IMR-90 (cell line): Measurements from ENCODE around the gene SLC44A2. TPM values are rescaled to one million over a fixed set of nuclear protein-coding genes. Genes with fewer than 3 reads are reported as not detected.
A peak's percentile ranks its signal among the peaks of the same experiment; 100 is the strongest.

Experiments
- ATAC-seq: fragments of 200-7000 bp; cut with Tn5 transposase; 2 replicates; pipeline ENCODE4 v1.9.1; 2020; ENCODE audit warnings: low read depth, mild to moderate bottlenecking, moderate library complexity
- BruUV-seq: library from RNA; stranded (reverse); fragments of 400-500 nt; replicated peaks from 2 replicates; lab custom pipeline; 2021; lab: Mats Ljungman, UMichigan
- CTCF ChIA-PET: fragments of 300-600 bp; formaldehyde crosslinking; extraction: SDS; loops from one replicate; lab custom pipeline; 2021; ENCODE audit warnings: antibody characterized with exemption; lab: Yijun Ruan, JAX
- POLR2A ChIA-PET: fragments of 300-600 bp; sonication (Branson Sonifier 250); formaldehyde crosslinking; loops from one replicate; lab custom pipeline; 2022; ENCODE audit warnings: antibody characterized with exemption; ENCODE audit not compliant: unreplicated experiment; lab: Charles Lee
- DNase-seq: peaks from one replicate; pipeline ENCODE4 v3.0.0; 2013
- H2AFZ ChIP-seq: replicated peaks from 2 replicates; pipeline ENCODE3; 2013; ENCODE audit warnings: low read length, mild to moderate bottlenecking; ENCODE audit not compliant: poor library complexity
- H2AK5ac ChIP-seq: 2 replicates; pipeline ENCODE4 v1.6.1; 2013; ENCODE audit warnings: low read depth, low read length, inconsistent platforms
- H2AK9ac ChIP-seq: replicated peaks from 2 replicates; pipeline ENCODE3; 2013; ENCODE audit warnings: mild to moderate bottlenecking, low read depth, low read length, moderate library complexity; ENCODE audit not compliant: poor library complexity
- H2BK120ac ChIP-seq: 2 replicates; pipeline ENCODE4 v1.6.1; 2013; ENCODE audit warnings: low read depth, low read length, inconsistent platforms
- H2BK15ac ChIP-seq: 3 replicates; pipeline ENCODE4 v1.6.1; 2013; ENCODE audit warnings: low read depth, low read length, inconsistent platforms
- H2BK20ac ChIP-seq: 2 replicates; pipeline ENCODE4 v1.6.1; 2013; ENCODE audit warnings: low read depth, mild to moderate bottlenecking, inconsistent platforms, low read length, moderate library complexity
- H2BK5ac ChIP-seq: 2 replicates; pipeline ENCODE4 v1.6.1; 2013; ENCODE audit warnings: mild to moderate bottlenecking, low read depth, low read length, inconsistent platforms; ENCODE audit not compliant: poor library complexity, severe bottlenecking
- H3K14ac ChIP-seq: replicated peaks from 2 replicates; pipeline ENCODE4 v1.6.1; 2013; ENCODE audit warnings: low read depth, low read length, inconsistent platforms
- H3K18ac ChIP-seq: 2 replicates; pipeline ENCODE4 v1.6.1; 2013; ENCODE audit warnings: low read depth, low read length, control low read depth
- H3K23ac ChIP-seq: 2 replicates; pipeline ENCODE4 v1.6.1; 2013; ENCODE audit warnings: low read depth, low read length, inconsistent platforms
- H3K27ac ChIP-seq: 2 replicates; pipeline ENCODE4 v1.5.1; 2013; ENCODE audit warnings: mild to moderate bottlenecking, control low read depth, low read length; ENCODE audit not compliant: insufficient read depth
- H3K27me3 ChIP-seq: 2 replicates; pipeline ENCODE4 v1.6.1; 2013; ENCODE audit warnings: low read length; ENCODE audit not compliant: control insufficient read depth, insufficient read depth
- H3K36me3 ChIP-seq: 2 replicates; pipeline ENCODE4 v1.6.1; 2013; ENCODE audit warnings: low read length, mixed read lengths; ENCODE audit not compliant: control insufficient read depth, insufficient read depth
- H3K4ac ChIP-seq: 2 replicates; pipeline ENCODE4 v1.6.1; 2013; ENCODE audit warnings: low read depth, low read length, inconsistent platforms
- H3K4me1 ChIP-seq: 2 replicates; pipeline ENCODE4 v1.6.1; 2013; ENCODE audit warnings: low read length, mixed read lengths; ENCODE audit not compliant: control insufficient read depth, insufficient read depth
- H3K4me2 ChIP-seq: 2 replicates; pipeline ENCODE4 v1.6.1; 2013; ENCODE audit warnings: low read depth, mild to moderate bottlenecking, control low read depth, low read length, moderate library complexity
- H3K4me3 ChIP-seq: 2 replicates; pipeline ENCODE4 v1.5.1; 2013; ENCODE audit warnings: low read depth, mild to moderate bottlenecking, control low read depth, low read length, moderate library complexity; ENCODE audit not compliant: insufficient read depth
- H3K56ac ChIP-seq: 2 replicates; pipeline ENCODE4 v1.6.1; 2013; ENCODE audit warnings: low read length, inconsistent platforms; ENCODE audit not compliant: insufficient read depth; ENCODE audit errors: extremely low read depth
- H3K79me1 ChIP-seq, 2 experiments: 2 replicates each; pipeline ENCODE4 v1.6.1; 2013; ENCODE audit warnings: low read length in 2 of 2, inconsistent platforms in 1 of 2, low read depth in 1 of 2
- H3K9ac ChIP-seq: 2 replicates; pipeline ENCODE4 v1.6.1; 2013; ENCODE audit warnings: low read depth, low read length, control low read depth
- H3K9me1 ChIP-seq: 2 replicates; pipeline ENCODE4 v1.6.1; 2013; ENCODE audit warnings: low read length, inconsistent platforms; ENCODE audit not compliant: insufficient read depth
- H3K9me3 ChIP-seq: 2 replicates; pipeline ENCODE4 v1.6.1; 2013; ENCODE audit warnings: low read length; ENCODE audit not compliant: control insufficient read depth, insufficient read depth
- H4K20me1 ChIP-seq: 2 replicates; pipeline ENCODE4 v1.6.1; 2013; ENCODE audit warnings: low read length, inconsistent platforms; ENCODE audit not compliant: insufficient read depth
- H4K5ac ChIP-seq: 2 replicates; pipeline ENCODE4 v1.6.1; 2013; ENCODE audit warnings: mild to moderate bottlenecking, low read depth, low read length, control low read depth
- H4K8ac ChIP-seq, 2 experiments: 2 replicates each; pipeline ENCODE4 v1.6.1; 2013; ENCODE audit warnings: low read depth in 2 of 2, low read length in 2 of 2, control low read depth in 1 of 2, inconsistent platforms in 1 of 2
- H4K91ac ChIP-seq: 2 replicates; pipeline ENCODE4 v1.6.1; 2013; ENCODE audit warnings: low read depth, low read length, inconsistent platforms; ENCODE audit not compliant: insufficient read depth
- CEBPB ChIP-seq: IDR thresholded peaks from 2 replicates; pipeline ENCODE4 v1.6.1; 2012; ENCODE audit warnings: low read depth, low read length, improper control_type of control experiment
- MAFK ChIP-seq: IDR thresholded peaks from 2 replicates; pipeline ENCODE4 v1.6.1; 2012; ENCODE audit warnings: low read depth, low read length, improper control_type of control experiment
- MXI1 ChIP-seq: IDR thresholded peaks from 2 replicates; pipeline ENCODE4 v1.6.1; 2012; ENCODE audit warnings: low read depth, mild to moderate bottlenecking, low read length, moderate library complexity, borderline replicate concordance
- RCOR1 ChIP-seq: IDR thresholded peaks from 2 replicates; pipeline ENCODE4 v1.6.1; 2012; ENCODE audit warnings: mild to moderate bottlenecking, low read length, improper control_type of control experiment; ENCODE audit not compliant: insufficient replicate concordance
- WGBS, 2 experiments: methylation state at CpG; one replicate each; pipeline versions ENCODE4 v1.1.5 to v1.1.7; 2013; ENCODE audit warnings: missing lambda C conversion rate in 2 of 2; ENCODE audit not compliant: insufficient read length in 1 of 2; ENCODE audit errors: extremely low coverage in 2 of 2; 5-methylcytosine and 5-hydroxymethylcytosine counted together
- dilution Hi-C: fragments of 300-500 bp; cut with HindIII; formaldehyde crosslinking; loops from one replicate; pipeline ENCODE4 v1.14.3; 2018; ENCODE audit warnings: low sequenced_read_pairs; ENCODE audit not compliant: unreplicated experiment
- in situ Hi-C: fragments of 300-500 bp; cut with MboI; formaldehyde crosslinking; loops from 3 replicates; pipeline ENCODE4 v1.14.3; 2019; ENCODE audit warnings: low sequenced_read_pairs, inconsistent platforms, mixed read lengths
- intact Hi-C: fragments of 100-400 bp; cut with micrococcal nuclease; formaldehyde crosslinking; loops from 2 replicates; pipeline ENCODE4 v1.10.0; 2022
- polyA plus RNA-seq, 3 experiments: library from polyadenylated mRNA; depleted of rRNA; stranded (reverse); fragments of >200 nt; gene quantifications; 2 replicates each; pipeline ENCODE4 v1.2.3, GENCODE V29; 2012; ENCODE audit warnings: low replicate concordance in 1 of 3
- total RNA-seq: library from RNA; depleted of rRNA; stranded (reverse); fragments of >200 nt; gene quantifications from 2 replicates; pipeline ENCODE4 v1.2.3, GENCODE V29; 2012
- TF ChIP-seq, protein P1 (sequence below): fragments of 150-350 bp; IDR thresholded peaks from 2 replicates; pipeline ENCODE4 v1.6.1; 2016; ENCODE audit warnings: low read depth, mild to moderate bottlenecking, low read length, moderate library complexity, borderline replicate concordance
- TF ChIP-seq, protein P2 (sequence below): conservative IDR thresholded peaks from 2 replicates; pipeline ENCODE4 v1.5.1; 2012; ENCODE audit warnings: mild to moderate bottlenecking, low read depth, low read length, improper control_type of control experiment

SLC44A2 gene
- total and polyA plus RNA-seq, 2 of the 4 experiments (the other 2 are of a cell fraction): 28.5 to 62.9 TPM

DNA sequence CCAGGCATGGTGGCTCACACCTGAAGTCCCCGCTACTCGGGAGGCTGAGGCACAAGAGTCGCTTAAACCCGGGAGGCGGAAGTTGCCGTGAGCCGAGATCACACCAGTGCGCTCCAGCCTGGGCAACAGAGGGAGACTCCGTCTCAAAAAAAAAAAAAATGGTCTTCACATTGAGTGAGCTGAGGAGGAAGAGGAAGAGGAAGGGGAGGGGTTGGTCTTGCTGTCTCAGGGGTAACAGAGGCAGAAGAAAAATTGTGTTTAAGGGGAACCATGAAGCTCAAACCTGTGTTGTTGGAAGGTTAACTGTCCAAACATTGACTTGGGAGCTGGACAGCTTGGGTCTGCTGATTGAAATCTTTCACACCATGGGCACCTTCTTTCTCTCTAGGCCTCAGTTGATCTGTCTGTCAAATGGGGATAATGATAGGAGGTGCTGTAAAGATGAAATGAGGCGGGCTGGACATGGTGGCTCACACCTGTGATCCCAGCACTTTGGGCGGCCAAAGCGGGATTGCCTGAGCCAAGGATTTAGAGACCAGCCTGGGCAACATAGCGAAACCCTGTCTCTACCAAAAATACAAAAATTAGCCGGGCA is 9.8 kb upstream of the SLC44A2 start:
- no peak overlapping the region for H2BK120ac ChIP-seq
- DNase-seq (no peak), ATAC-seq (no peak)
- H3K23ac ChIP-seq: no peak overlapping the region
- WGBS, 2 experiments: 100% methylated on average over 10 of the region's 14 CpGs; no CpG with 5 or more reads in 1 of the 2 experiments
- CTCF ChIA-PET: no interaction called here
- POLR2A ChIA-PET: no interaction called here
- no peak overlapping the region for H3K9ac ChIP-seq
- no peak overlapping the region for H4K91ac ChIP-seq
- peak overlapping the region; percentile 13 for H2AK9ac ChIP-seq
- peak overlapping the region; percentile 20 for H2BK5ac ChIP-seq
- H3K14ac ChIP-seq: peak overlapping the region; percentile 53; the same call in 1 of the 2 replicates
- TF ChIP-seq RCOR1 (no peak), MAFK (no peak), CEBPB (no peak), MXI1 (no peak)
- TF ChIP-seq, protein P1, sequence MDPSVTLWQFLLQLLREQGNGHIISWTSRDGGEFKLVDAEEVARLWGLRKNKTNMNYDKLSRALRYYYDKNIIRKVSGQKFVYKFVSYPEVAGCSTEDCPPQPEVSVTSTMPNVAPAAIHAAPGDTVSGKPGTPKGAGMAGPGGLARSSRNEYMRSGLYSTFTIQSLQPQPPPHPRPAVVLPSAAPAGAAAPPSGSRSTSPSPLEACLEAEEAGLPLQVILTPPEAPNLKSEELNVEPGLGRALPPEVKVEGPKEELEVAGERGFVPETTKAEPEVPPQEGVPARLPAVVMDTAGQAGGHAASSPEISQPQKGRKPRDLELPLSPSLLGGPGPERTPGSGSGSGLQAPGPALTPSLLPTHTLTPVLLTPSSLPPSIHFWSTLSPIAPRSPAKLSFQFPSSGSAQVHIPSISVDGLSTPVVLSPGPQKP: no peak
- TF ChIP-seq, protein P2, sequence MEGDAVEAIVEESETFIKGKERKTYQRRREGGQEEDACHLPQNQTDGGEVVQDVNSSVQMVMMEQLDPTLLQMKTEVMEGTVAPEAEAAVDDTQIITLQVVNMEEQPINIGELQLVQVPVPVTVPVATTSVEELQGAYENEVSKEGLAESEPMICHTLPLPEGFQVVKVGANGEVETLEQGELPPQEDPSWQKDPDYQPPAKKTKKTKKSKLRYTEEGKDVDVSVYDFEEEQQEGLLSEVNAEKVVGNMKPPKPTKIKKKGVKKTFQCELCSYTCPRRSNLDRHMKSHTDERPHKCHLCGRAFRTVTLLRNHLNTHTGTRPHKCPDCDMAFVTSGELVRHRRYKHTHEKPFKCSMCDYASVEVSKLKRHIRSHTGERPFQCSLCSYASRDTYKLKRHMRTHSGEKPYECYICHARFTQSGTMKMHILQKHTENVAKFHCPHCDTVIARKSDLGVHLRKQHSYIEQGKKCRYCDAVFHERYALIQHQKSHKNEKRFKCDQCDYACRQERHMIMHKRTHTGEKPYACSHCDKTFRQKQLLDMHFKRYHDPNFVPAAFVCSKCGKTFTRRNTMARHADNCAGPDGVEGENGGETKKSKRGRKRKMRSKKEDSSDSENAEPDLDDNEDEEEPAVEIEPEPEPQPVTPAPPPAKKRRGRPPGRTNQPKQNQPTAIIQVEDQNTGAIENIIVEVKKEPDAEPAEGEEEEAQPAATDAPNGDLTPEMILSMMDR: no peak
- H4K8ac ChIP-seq: 0 out of 4 replicates have a peak overlapping the region, but pooled peaks of 1 of the 2 experiments have one; percentile 82
- intact Hi-C loops (no loop called here), in situ Hi-C loops (no loop called here), dilution Hi-C loops (no loop called here)
- BruUV-seq: no TSS peak
- H4K5ac ChIP-seq: no peak overlapping the region
- H3K9me3 ChIP-seq: no peaks in the 10 kb centered on the region
- H3K4ac ChIP-seq: peak overlapping the region; percentile 60
- peaks cover 34 to 82% of the 10 kb centered on the region in 2 experiments for H3K79me1 ChIP-seq
- H3K4me1 ChIP-seq: peaks cover 13% of the 10 kb centered on the region
- H3K9me1 ChIP-seq: peaks cover 13% of the 10 kb centered on the region
- no peak overlapping the region for H2BK15ac ChIP-seq
- H3K4me3 ChIP-seq: no peak overlapping the region
- no peaks in the 10 kb centered on the region; the same call in 1 of the 2 replicates for H3K36me3 ChIP-seq
- H3K27ac ChIP-seq: no peak overlapping the region
- H3K4me2 ChIP-seq: no peak overlapping the region
- no peak overlapping the region for H2AFZ ChIP-seq
- no peak overlapping the region for H2BK20ac ChIP-seq
- no peaks in the 10 kb centered on the region for H3K27me3 ChIP-seq
- H3K56ac ChIP-seq: no peak overlapping the region
- peaks cover 5% of the 10 kb centered on the region; the same call in 1 of the 2 replicates for H4K20me1 ChIP-seq
- no peak overlapping the region for H3K18ac ChIP-seq
- peak overlapping the region; percentile 1; the same call in 1 of the 2 replicates for H2AK5ac ChIP-seq
